Measurements from ENCODE around the gene DCLK2. TPM values are rescaled to one million over a fixed set of nuclear protein-coding genes. Genes with fewer than 3 reads are reported as not detected.

Gene DCLK2
- total and polyA plus RNA-seq, 2 of the 4 experiments (the other 2 are of a cell fraction), result 11.3 to 15.5 TPM

- no peaks in the 10 kb centered on the region for H4K20me1 ChIP-seq (ENCODE audit: insufficient read depth, low read length)
- no peak overlapping the region for H3K4ac ChIP-seq (ENCODE audit: low read depth, low read length)
- in situ Hi-C loops (cut with MboI; ENCODE audit: low sequenced_read_pairs) (no loop called here), dilution Hi-C loops (cut with HindIII; ENCODE audit: low sequenced_read_pairs, unreplicated experiment) (no loop called here), intact Hi-C loops (cut with micrococcal nuclease) (no loop called here)
- H3K23ac ChIP-seq (ENCODE audit: low read depth, low read length), result no peak overlapping the region
- H2AFZ ChIP-seq (replicated peaks; ENCODE audit: low read length, poor library complexity), result no peak overlapping the region
- peaks cover 5% of the 10 kb centered on the region for H3K4me1 ChIP-seq (ENCODE audit: control insufficient read depth, insufficient read depth, low read length)
- no peak overlapping the region for H3K4me3 ChIP-seq (ENCODE audit: insufficient read depth, low read depth, low read length)
- H3K4me2 ChIP-seq (ENCODE audit: low read depth, low read length), result peak overlapping the region; percentile 54; the same call in 1 of the 2 replicates
- no peak overlapping the region for H4K91ac ChIP-seq (ENCODE audit: insufficient read depth, low read depth, low read length)
- H2BK15ac ChIP-seq (ENCODE audit: low read depth, low read length), result no peak overlapping the region
- H3K9ac ChIP-seq (ENCODE audit: low read depth, low read length), result no peak overlapping the region; the same call in 1 of the 2 replicates
- no peaks in the 10 kb centered on the region for H3K9me3 ChIP-seq (ENCODE audit: control insufficient read depth, insufficient read depth, low read length)
- TF ChIP-seq CTCF (conservative IDR thresholded peaks at IDR 0.05; ENCODE audit: low read depth, low read length) (no peak), RAD21 (IDR thresholded peaks at IDR 0.05; ENCODE audit: low read length) (no peak), SMC3 (IDR thresholded peaks at IDR 0.05; ENCODE audit: low read depth, low read length) (no peak), CHD1 (IDR thresholded peaks at IDR 0.05; ENCODE audit: low read depth, low read length) (no peak), RCOR1 (IDR thresholded peaks at IDR 0.05; ENCODE audit: insufficient replicate concordance, low read length) (no peak), BHLHE40 (IDR thresholded peaks at IDR 0.05; ENCODE audit: low read depth, low read length) (no peak), MXI1 (IDR thresholded peaks at IDR 0.05; ENCODE audit: borderline replicate concordance, low read depth, low read length) (no peak), NFE2L2 (IDR thresholded peaks at IDR 0.05; ENCODE audit: low read depth, low read length) (no peak), MAZ (IDR thresholded peaks at IDR 0.05; ENCODE audit: borderline replicate concordance, low read depth, low read length) (no peak), ELK1 (IDR thresholded peaks at IDR 0.05; ENCODE audit: borderline replicate concordance, low read depth, low read length) (no peak), CEBPB (IDR thresholded peaks at IDR 0.05; ENCODE audit: low read depth, low read length) (no peak), USF2 (IDR thresholded peaks at IDR 0.05; ENCODE audit: low read depth, low read length) (no peak), POLR2A (IDR thresholded peaks at IDR 0.05; ENCODE audit: low read depth, low read length) (no peak), RFX5 (IDR thresholded peaks at IDR 0.05; ENCODE audit: low read depth, low read length) (no peak), FOS (IDR thresholded peaks at IDR 0.05; ENCODE audit: low read depth, low read length) (no peak)
- H2BK120ac ChIP-seq (ENCODE audit: low read depth, low read length), result peak overlapping the region; percentile 21; the same call in 1 of the 2 replicates
- H4K8ac ChIP-seq (ENCODE audit: low read depth in 2 of 2, low read length in 2 of 2), result peak overlapping the region in 1 of 2 experiments; percentile 48; a peak in 1 of 4 replicates
- H2BK20ac ChIP-seq (ENCODE audit: low read depth, low read length), result no peak overlapping the region
- peaks cover 5% of the 10 kb centered on the region for H3K9me1 ChIP-seq (ENCODE audit: insufficient read depth, low read length)
- no TSS peak for BruUV-seq (replicated peaks)
- H2BK5ac ChIP-seq (ENCODE audit: low read depth, low read length, poor library complexity, severe bottlenecking), result peak overlapping the region; percentile 78
- no peak overlapping the region for H4K5ac ChIP-seq (ENCODE audit: low read depth, low read length)
- ChIA-PET POLR2A (ENCODE audit: unreplicated experiment) (interaction anchor here (0.7 kb wide), 1 partner anchor 31 kb away, joined by 3 read pairs; no protein-coding TSS in a partner anchor), CTCF (no interaction called here)
- peak overlapping the region; percentile 1; the same call in 1 of the 2 replicates for H3K18ac ChIP-seq (ENCODE audit: low read depth, low read length)
- H3K27ac ChIP-seq (ENCODE audit: insufficient read depth, low read length), result peak overlapping the region; percentile 7; the same call in 1 of the 2 replicates
- H3K14ac ChIP-seq (replicated peaks; ENCODE audit: low read depth, low read length), result no peak overlapping the region
- DNase-seq (peak; percentile 55), ATAC-seq (ENCODE audit: low read depth) (peak; percentile 55)
- H2AK9ac ChIP-seq (replicated peaks; ENCODE audit: low read depth, low read length, poor library complexity), result no peak overlapping the region
- no peak overlapping the region for H2AK5ac ChIP-seq (ENCODE audit: low read depth, low read length)
- no CpG with 5 or more reads among the region's 2 CpGs for WGBS, 2 experiments (ENCODE audit: extremely low coverage in 2 of 2, insufficient read length in 1 of 2)
- peaks cover 0 to 3% of the 10 kb centered on the region in 2 experiments; a peak in 1 of 4 replicates for H3K79me1 ChIP-seq (ENCODE audit: low read depth in 1 of 2, low read length in 2 of 2)
- no peaks in the 10 kb centered on the region for H3K36me3 ChIP-seq (ENCODE audit: control insufficient read depth, insufficient read depth, low read length)
- H3K56ac ChIP-seq (ENCODE audit: extremely low read depth, insufficient read depth, low read length), result no peak overlapping the region; the same call in 1 of the 2 replicates
- H3K27me3 ChIP-seq (ENCODE audit: control insufficient read depth, insufficient read depth, low read length), result no peaks in the 10 kb centered on the region
Measured at GRCh38 chr4:150305995-150306394, 227.8 kb downstream of the DCLK2 start.

Measured in IMR-90 (cell line).